H1 (cell line): Measurements from ENCODE around the gene FAM169A. TPM values are rescaled to one million over a fixed set of nuclear protein-coding genes. Genes with fewer than 3 reads are reported as not detected.

ENCODE experiments used
- BACH1 ChIP-seq: IDR thresholded peaks from 2 replicates; pipeline ENCODE4 v1.6.1; 2012; ENCODE audit warnings: low read length, improper control_type of control experiment
- BCL11A ChIP-seq, 2 experiments: IDR thresholded peaks; one replicate each; pipeline ENCODE4 v1.6.1; 2011; ENCODE audit warnings: low read depth in 2 of 2, low read length in 2 of 2, mild to moderate bottlenecking in 2 of 2
- BRCA1 ChIP-seq: IDR thresholded peaks from 2 replicates; pipeline ENCODE4 v1.6.1; 2012; ENCODE audit warnings: low read depth, low read length, improper control_type of control experiment
- CBX5 ChIP-seq: fragments of 300-800, 300-1000 bp; sonication (generic); IDR thresholded peaks from 2 replicates; pipeline ENCODE4 v1.7.1; 2016; ENCODE audit warnings: antibody characterized with exemption, low read length, low read depth
- CBX8 ChIP-seq: fragments of 300-800, 300-1000 bp; sonication (generic); IDR thresholded peaks from 2 replicates; pipeline ENCODE4 v1.7.1; 2016; ENCODE audit warnings: low read depth, low read length, borderline replicate concordance
- CEBPB ChIP-seq: IDR thresholded peaks from 2 replicates; pipeline ENCODE4 v1.6.1; 2012; ENCODE audit warnings: low read depth, low read length
- CHD2 ChIP-seq: IDR thresholded peaks from 2 replicates; pipeline ENCODE4 v1.6.1; 2012; ENCODE audit warnings: low read length, improper control_type of control experiment
- FOSL1 ChIP-seq: IDR thresholded peaks from 2 replicates; pipeline ENCODE4 v1.6.1; 2011; ENCODE audit warnings: mild to moderate bottlenecking, low read depth, low read length, moderate library complexity; ENCODE audit not compliant: insufficient read depth
- GABPA ChIP-seq: IDR thresholded peaks from 2 replicates; pipeline ENCODE4 v1.6.1; 2011; ENCODE audit warnings: mild to moderate bottlenecking, low read length, moderate library complexity, borderline replicate concordance; ENCODE audit not compliant: insufficient read depth
- GTF2F1 ChIP-seq: IDR thresholded peaks from 2 replicates; pipeline ENCODE4 v1.6.1; 2012; ENCODE audit warnings: low read depth, low read length, improper control_type of control experiment, borderline replicate concordance
- HDAC6 ChIP-seq: IDR thresholded peaks from one replicate; pipeline ENCODE4 v1.7.1; 2012; ENCODE audit warnings: low read depth, mild to moderate bottlenecking, inconsistent platforms, low read length, moderate library complexity
- MAFK ChIP-seq: IDR thresholded peaks from 2 replicates; pipeline ENCODE4 v1.6.1; 2012; ENCODE audit warnings: low read depth, mild to moderate bottlenecking, improper control_type of control experiment, low read length
- NRF1 ChIP-seq: IDR thresholded peaks from 2 replicates; pipeline ENCODE4 v1.6.1; 2011; ENCODE audit warnings: mild to moderate bottlenecking, low read depth, low read length, improper control_type of control experiment
- POLR2AphosphoS5 ChIP-seq: IDR thresholded peaks from 2 replicates; pipeline ENCODE4 v1.6.1; 2011; ENCODE audit warnings: low read depth, low read length
- RBBP5 ChIP-seq: IDR thresholded peaks from 2 replicates; pipeline ENCODE4 v1.7.1; 2012; ENCODE audit warnings: low read depth, mild to moderate bottlenecking, inconsistent platforms, low read length, moderate library complexity, borderline replicate concordance
- RNF2 ChIP-seq: fragments of 200-900, 300-1000 bp; sonication (generic); IDR thresholded peaks from 2 replicates; pipeline ENCODE4 v1.7.1; 2016; ENCODE audit warnings: borderline replicate concordance, low read depth, mild to moderate bottlenecking, antibody characterized with exemption, low read length; ENCODE audit not compliant: poor library complexity, severe bottlenecking; ENCODE audit errors: missing control alignments
- SAP30 ChIP-seq: fragments of 300-600 bp; sonication (generic); IDR thresholded peaks from 2 replicates; pipeline ENCODE4 v1.7.1; 2012; ENCODE audit warnings: low read length, moderate library complexity, mild to moderate bottlenecking, inconsistent platforms; ENCODE audit not compliant: insufficient read depth, insufficient replicate concordance
- SIN3A ChIP-seq, 2 experiments: IDR thresholded peaks in 1 of 2; conservative IDR thresholded peaks in 1 of 2; 2 replicates each; pipeline ENCODE4 v1.6.1; 2011 to 2012; ENCODE audit warnings: low read length in 2 of 2, improper control_type of control experiment in 1 of 2, low read depth in 1 of 2, mild to moderate bottlenecking in 1 of 2
- TBP ChIP-seq: IDR thresholded peaks from 2 replicates; pipeline ENCODE4 v1.6.1; 2011; ENCODE audit warnings: low read depth, low read length, improper control_type of control experiment
- polyA plus RNA-seq, 7 experiments: library from polyadenylated mRNA; depleted of rRNA in 3 of 7; stranded (reverse) in 5 of 7; unstranded in 2 of 7; fragments of >200 nt in 5 of 7; fragments of 200-250 nt in 2 of 7; gene quantifications; 1 replicate in 5 of 7; 2 replicates in 1 of 7; 4 replicates in 1 of 7; pipeline versions ENCODE4 v1.2.1 to v1.2.3, GENCODE V29; 2011 to 2013; ENCODE audit warnings: missing spikeins in 2 of 7, mixed read lengths in 2 of 7
- total RNA-seq: library from RNA; stranded (reverse); fragmentation: NEBNext Ultra II Directional; extraction: Animal tissue kit (Norgen Biotek cat#: 25700); gene quantifications from 2 replicates; pipeline ENCODE4 v1.2.1, GENCODE V29; 2021
- TF ChIP-seq, protein P1 (sequence below): IDR thresholded peaks from 2 replicates; pipeline ENCODE4 v1.6.1; 2011; ENCODE audit warnings: low read depth, mild to moderate bottlenecking, low read length; ENCODE audit not compliant: insufficient read depth
- TF ChIP-seq, protein P2 (sequence below): IDR thresholded peaks from 2 replicates; pipeline ENCODE4 v1.6.1; 2012; ENCODE audit warnings: low read length, inconsistent platforms

FAM169A gene
- total and polyA plus RNA-seq, 2 of the 8 experiments (the other 6 are each of a cell fraction or from before 2014, with no cell fraction given) = 12.6 to 83.1 TPM

DNA sequence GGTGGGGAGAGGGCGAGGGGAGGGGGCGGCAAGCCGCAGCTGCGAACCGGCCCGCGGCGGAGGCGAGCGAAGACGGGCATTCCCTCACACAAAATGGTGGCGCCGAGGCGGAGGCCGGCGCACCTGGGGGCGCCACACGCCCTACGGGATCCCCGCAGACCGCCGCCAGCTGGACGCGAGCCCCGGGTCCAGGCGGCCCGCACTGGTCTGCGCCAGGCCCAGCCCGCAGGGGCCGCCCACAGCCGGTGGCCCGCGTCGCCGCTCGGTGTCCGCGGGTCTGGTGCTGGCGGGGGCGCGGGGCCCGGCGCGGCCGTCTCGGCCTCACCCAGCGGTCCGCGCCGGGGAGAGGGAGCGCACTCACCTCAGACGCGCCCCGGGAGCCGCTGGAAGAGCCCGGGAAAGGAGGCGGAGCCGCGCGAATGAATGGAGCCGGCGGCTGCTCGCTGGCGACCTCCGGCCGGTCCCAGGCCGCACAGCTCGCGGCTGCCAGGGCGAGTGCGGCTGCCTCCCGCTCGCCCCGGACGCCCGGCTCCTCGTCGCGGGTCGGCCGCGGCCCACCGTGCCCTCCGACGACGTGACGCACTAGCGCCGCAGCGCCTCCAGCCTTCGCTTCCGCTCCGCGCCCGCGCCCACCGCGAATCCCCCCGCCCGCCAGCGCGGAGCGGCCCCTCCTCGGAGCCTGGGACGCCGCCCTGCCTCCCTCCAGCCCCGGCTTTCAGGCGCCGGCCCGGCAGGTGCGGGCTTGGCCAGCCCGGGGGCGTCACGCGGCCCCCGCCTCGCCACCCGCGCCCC is at the start of gene FAM169A (continued):
- TF ChIP-seq GTF2F1 = no peak
- no peak for TF ChIP-seq FOSL1
- no peak for TF ChIP-seq SAP30
- no peak for TF ChIP-seq CBX8
- no peak for TF ChIP-seq CBX5
- TF ChIP-seq CEBPB = no peak
- TF ChIP-seq NRF1 = no peak
- no peak for TF ChIP-seq BRCA1
- TF ChIP-seq, protein P1, sequence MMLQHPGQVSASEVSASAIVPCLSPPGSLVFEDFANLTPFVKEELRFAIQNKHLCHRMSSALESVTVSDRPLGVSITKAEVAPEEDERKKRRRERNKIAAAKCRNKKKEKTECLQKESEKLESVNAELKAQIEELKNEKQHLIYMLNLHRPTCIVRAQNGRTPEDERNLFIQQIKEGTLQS = no peak
- TF ChIP-seq MAFK = no peak
- TF ChIP-seq TBP = no peak
- TF ChIP-seq BACH1 = no peak
- TF ChIP-seq, protein P2, sequence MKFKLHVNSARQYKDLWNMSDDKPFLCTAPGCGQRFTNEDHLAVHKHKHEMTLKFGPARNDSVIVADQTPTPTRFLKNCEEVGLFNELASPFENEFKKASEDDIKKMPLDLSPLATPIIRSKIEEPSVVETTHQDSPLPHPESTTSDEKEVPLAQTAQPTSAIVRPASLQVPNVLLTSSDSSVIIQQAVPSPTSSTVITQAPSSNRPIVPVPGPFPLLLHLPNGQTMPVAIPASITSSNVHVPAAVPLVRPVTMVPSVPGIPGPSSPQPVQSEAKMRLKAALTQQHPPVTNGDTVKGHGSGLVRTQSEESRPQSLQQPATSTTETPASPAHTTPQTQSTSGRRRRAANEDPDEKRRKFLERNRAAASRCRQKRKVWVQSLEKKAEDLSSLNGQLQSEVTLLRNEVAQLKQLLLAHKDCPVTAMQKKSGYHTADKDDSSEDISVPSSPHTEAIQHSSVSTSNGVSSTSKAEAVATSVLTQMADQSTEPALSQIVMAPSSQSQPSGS = no peak
- TF ChIP-seq SIN3A (conservative IDR thresholded peaks at IDR 0.05 in 1 of 2, IDR thresholded peaks at IDR 0.05 in 1 of 2; ENCODE audit: low read depth in 1 of 2, low read length in 2 of 2) = no peak
- peak; percentile 96 for TF ChIP-seq RBBP5
- no peak for TF ChIP-seq BCL11A (IDR thresholded peaks at IDR 0.05; ENCODE audit: low read depth in 2 of 2, low read length in 2 of 2)
- TF ChIP-seq CHD2 = no peak
- no peak for TF ChIP-seq GABPA
- TF ChIP-seq POLR2AphosphoS5 = peak; percentile 75; the same call in 1 of the 2 replicates
- no peak for TF ChIP-seq HDAC6
- no peak for TF ChIP-seq RNF2
